GM23338 (cell line): ENCODE measurements around the gene LPGAT1. TPM values are rescaled to one million over a fixed set of nuclear protein-coding genes. Genes with fewer than 3 reads are reported as not detected.

ENCODE experiments used
- ATAC-seq: fragments of 200-7000 bp; cut with Tn5 transposase; 3 replicates; pipeline ENCODE4 v1.9.1; 2020
- DNase-seq: peaks from one replicate; pipeline ENCODE4 v3.0.0-alpha.2; 2015; ENCODE audit warnings: low spot score
- H2AFZ ChIP-seq: fragments of 200-600 bp; sonication (generic); 2 replicates; pipeline ENCODE4 v1.8.0; 2016; ENCODE audit warnings: antibody characterized with exemption, mild to moderate bottlenecking, moderate library complexity
- H3F3A ChIP-seq: fragments of 200-600 bp; sonication (generic); replicated peaks from 2 replicates; pipeline ENCODE4 v1.8.0; 2017; ENCODE audit warnings: antibody characterized with exemption, mixed run types, low read depth
- H3K27ac ChIP-seq: fragments of 200-600 bp; sonication (generic); 2 replicates; pipeline ENCODE4 v1.6.1; 2016; ENCODE audit warnings: low read depth
- H3K27me3 ChIP-seq: fragments of 200-600 bp; sonication (generic); 2 replicates; pipeline ENCODE4 v1.8.0; 2016; ENCODE audit warnings: mild to moderate bottlenecking, mixed run types, moderate library complexity; ENCODE audit not compliant: insufficient read depth
- H3K36me3 ChIP-seq: fragments of 200-600 bp; sonication (generic); 2 replicates; pipeline ENCODE4 v1.8.0; 2016; ENCODE audit warnings: mild to moderate bottlenecking; ENCODE audit not compliant: insufficient read depth
- H3K4me1 ChIP-seq: fragments of 200-600 bp; sonication (generic); 2 replicates; pipeline ENCODE4 v1.8.0; 2016; ENCODE audit warnings: mild to moderate bottlenecking, moderate library complexity; ENCODE audit not compliant: insufficient read depth
- H3K4me2 ChIP-seq: fragments of 200-600 bp; sonication (generic); 2 replicates; pipeline ENCODE4 v1.7.1; 2017; ENCODE audit warnings: mixed run types
- H3K4me3 ChIP-seq: fragments of 200-600 bp; sonication (generic); 2 replicates; pipeline ENCODE4 v1.6.1; 2016; ENCODE audit warnings: mixed run types
- H3K79me2 ChIP-seq: fragments of 200-600 bp; sonication (generic); replicated peaks from 2 replicates; pipeline ENCODE4 v1.8.0; 2017; ENCODE audit warnings: mild to moderate bottlenecking; ENCODE audit not compliant: insufficient read depth
- H3K9me2 ChIP-seq: fragments of 200-600 bp; sonication (generic); 2 replicates; pipeline ENCODE4 v1.8.0; 2017; ENCODE audit not compliant: insufficient read depth
- H4K20me1 ChIP-seq: fragments of 200-600 bp; sonication (generic); replicated peaks from 2 replicates; pipeline ENCODE4 v1.8.0; 2017; ENCODE audit warnings: mild to moderate bottlenecking; ENCODE audit not compliant: insufficient read depth
- H3K27ac Mint-ChIP-seq: 2 replicates; pipeline ENCODE4 v1.8.0; 2020; ENCODE audit warnings: inconsistent platforms, mild to moderate bottlenecking, moderate library complexity, mixed read lengths
- H3K27me3 Mint-ChIP-seq: 3 replicates; pipeline ENCODE4 v1.8.0; 2022; ENCODE audit warnings: low read depth, mild to moderate bottlenecking, moderate library complexity, mixed read lengths, inconsistent platforms; ENCODE audit not compliant: insufficient read depth, poor library complexity
- H3K36me3 Mint-ChIP-seq: 3 replicates; pipeline ENCODE4 v1.8.0; 2021; ENCODE audit warnings: low read depth, mild to moderate bottlenecking, inconsistent platforms, moderate library complexity, mixed read lengths
- H3K4me1 Mint-ChIP-seq: 3 replicates; pipeline ENCODE4 v1.8.0; 2020; ENCODE audit warnings: mild to moderate bottlenecking, inconsistent platforms, mixed read lengths
- H3K4me3 Mint-ChIP-seq: 3 replicates; pipeline ENCODE4 v1.8.0; 2021; ENCODE audit warnings: moderate library complexity, mild to moderate bottlenecking, inconsistent platforms, mixed read lengths
- H3K9me3 Mint-ChIP-seq: 3 replicates; pipeline ENCODE4 v1.8.0; 2020; ENCODE audit warnings: moderate library complexity, mild to moderate bottlenecking, inconsistent platforms, mixed read lengths
- CREB1 ChIP-seq: fragments of 250-450 bp; sonication (Bioruptor Pico); IDR thresholded peaks from 2 replicates; pipeline ENCODE4 v1.5.0; 2020; ENCODE audit warnings: low read depth, mild to moderate bottlenecking, moderate library complexity
- EZH2 ChIP-seq: fragments of 200-600 bp; sonication (generic); IDR thresholded peaks from one replicate; pipeline ENCODE4 v1.8.0; 2017; ENCODE audit warnings: antibody characterized with exemption, mild to moderate bottlenecking, low read depth; ENCODE audit not compliant: unreplicated experiment
- EZH2phosphoT487 ChIP-seq: fragments of 200-600 bp; sonication (generic); IDR thresholded peaks from one replicate; pipeline ENCODE4 v1.8.1; 2018; ENCODE audit warnings: antibody characterized with exemption; ENCODE audit not compliant: unreplicated experiment
- JUNB ChIP-seq: IDR thresholded peaks from one replicate; pipeline ENCODE4 v1.6.1; 2016; ENCODE audit warnings: antibody characterized with exemption; ENCODE audit not compliant: unreplicated experiment
- NANOG ChIP-seq: IDR thresholded peaks from 2 replicates; pipeline ENCODE4 v1.6.1; 2016; ENCODE audit warnings: antibody characterized with exemption, borderline replicate concordance
- POLR2AphosphoS5 ChIP-seq: IDR thresholded peaks from 2 replicates; pipeline ENCODE4 v1.6.1; 2016; ENCODE audit warnings: antibody characterized with exemption, low read depth
- STAT1 ChIP-seq: IDR thresholded peaks from one replicate; pipeline ENCODE4 v1.6.1; 2016; ENCODE audit warnings: antibody characterized with exemption; ENCODE audit not compliant: unreplicated experiment
- ZNF114 ChIP-seq: fragments of 250-450 bp; sonication (Bioruptor Pico); IDR thresholded peaks from 2 replicates; pipeline ENCODE4 v1.5.0; 2020; ENCODE audit warnings: mild to moderate bottlenecking, moderate library complexity
- ZNF331 ChIP-seq: fragments of 250-450 bp; sonication (Bioruptor Pico); IDR thresholded peaks from 2 replicates; pipeline ENCODE4 v1.5.0; 2020; ENCODE audit warnings: low read depth, mild to moderate bottlenecking, moderate library complexity
- polyA plus RNA-seq: library from polyadenylated mRNA; unstranded; fragments of >200 nt; fragmentation: Nextera tagmentation; extraction: Ambion mirVana; gene quantifications from 2 replicates; pipeline ENCODE4 v1.2.1, GENCODE V29; 2016
- total RNA-seq: library from RNA; depleted of rRNA; stranded (reverse); fragments of >200 nt; shearing (Covaris generic); gene quantifications from 2 replicates; pipeline ENCODE4 v1.2.3, GENCODE V29; 2014
- TF ChIP-seq, protein P1 (sequence below): fragments of 250-450 bp; sonication (Bioruptor Pico); IDR thresholded peaks from 2 replicates; pipeline ENCODE4 v1.5.0; 2020; ENCODE audit warnings: mild to moderate bottlenecking, moderate library complexity
- TF ChIP-seq, protein P2 (sequence below): IDR thresholded peaks from one replicate; pipeline ENCODE4 v1.6.1; 2018; ENCODE audit warnings: antibody characterized with exemption; ENCODE audit not compliant: unreplicated experiment
- TF ChIP-seq, protein P3 (sequence below), 2 experiments: fragments of 200-600 bp in 1 of 2; sonication (generic) in 1 of 2; conservative IDR thresholded peaks; 2 replicates each; pipeline versions ENCODE4 v1.5.1 to v1.6.1; 2016 to 2017; ENCODE audit warnings: antibody characterized with exemption in 2 of 2, low read depth in 2 of 2, mild to moderate bottlenecking in 2 of 2, moderate library complexity in 1 of 2
- TF ChIP-seq, protein P4 (sequence below): IDR thresholded peaks from 2 replicates; pipeline ENCODE4 v1.6.1; 2016; ENCODE audit warnings: antibody characterized with exemption

The LPGAT1 gene
- total and polyA plus RNA-seq, 2 experiments from 2014 or later = 3.3 to 16.4 TPM

DNA sequence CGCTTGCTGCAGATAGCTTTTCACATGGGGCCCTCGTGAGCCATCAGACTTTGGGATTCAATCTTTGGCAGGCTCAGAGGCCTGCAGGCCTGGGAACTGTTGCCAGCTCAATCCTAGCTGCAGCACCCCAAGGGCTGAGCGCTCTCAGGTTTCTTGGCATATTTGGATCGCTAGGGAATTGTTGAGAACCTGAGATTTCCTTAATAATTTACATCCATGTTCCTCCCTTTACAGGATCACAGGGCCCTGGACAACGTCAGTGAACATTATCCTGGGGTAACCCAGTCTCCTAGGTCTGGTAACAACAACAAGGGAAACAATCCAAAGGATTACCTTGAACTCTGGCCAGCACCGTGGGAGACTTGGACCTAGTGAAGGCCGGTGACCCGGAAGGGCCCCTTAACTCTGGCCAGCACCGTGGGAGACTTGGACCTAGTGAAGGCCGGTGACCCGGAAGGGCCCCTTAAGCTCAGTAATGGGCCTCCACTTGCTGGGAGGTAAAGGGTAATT lies 105.8 kb downstream of the LPGAT1 start:
- no peaks in the 10 kb centered on the region for H3F3A ChIP-seq
- ATAC-seq = no peak
- peaks cover 5% of the 10 kb centered on the region; the same call in 1 of the 2 replicates for H3K9me2 ChIP-seq
- no peaks in the 10 kb centered on the region for H3K27me3 ChIP-seq
- no peaks in the 10 kb centered on the region for H3K4me1 ChIP-seq
- TF ChIP-seq ZNF114 (CRISPR knock-in tag) (no peak), JUNB (no peak), NANOG (no peak), CREB1 (no peak), STAT1 (no peak), POLR2AphosphoS5 (no peak), EZH2phosphoT487 (no peak), EZH2 (no peak), ZNF331 (CRISPR knock-in tag) (no peak)
- TF ChIP-seq, protein P1, sequence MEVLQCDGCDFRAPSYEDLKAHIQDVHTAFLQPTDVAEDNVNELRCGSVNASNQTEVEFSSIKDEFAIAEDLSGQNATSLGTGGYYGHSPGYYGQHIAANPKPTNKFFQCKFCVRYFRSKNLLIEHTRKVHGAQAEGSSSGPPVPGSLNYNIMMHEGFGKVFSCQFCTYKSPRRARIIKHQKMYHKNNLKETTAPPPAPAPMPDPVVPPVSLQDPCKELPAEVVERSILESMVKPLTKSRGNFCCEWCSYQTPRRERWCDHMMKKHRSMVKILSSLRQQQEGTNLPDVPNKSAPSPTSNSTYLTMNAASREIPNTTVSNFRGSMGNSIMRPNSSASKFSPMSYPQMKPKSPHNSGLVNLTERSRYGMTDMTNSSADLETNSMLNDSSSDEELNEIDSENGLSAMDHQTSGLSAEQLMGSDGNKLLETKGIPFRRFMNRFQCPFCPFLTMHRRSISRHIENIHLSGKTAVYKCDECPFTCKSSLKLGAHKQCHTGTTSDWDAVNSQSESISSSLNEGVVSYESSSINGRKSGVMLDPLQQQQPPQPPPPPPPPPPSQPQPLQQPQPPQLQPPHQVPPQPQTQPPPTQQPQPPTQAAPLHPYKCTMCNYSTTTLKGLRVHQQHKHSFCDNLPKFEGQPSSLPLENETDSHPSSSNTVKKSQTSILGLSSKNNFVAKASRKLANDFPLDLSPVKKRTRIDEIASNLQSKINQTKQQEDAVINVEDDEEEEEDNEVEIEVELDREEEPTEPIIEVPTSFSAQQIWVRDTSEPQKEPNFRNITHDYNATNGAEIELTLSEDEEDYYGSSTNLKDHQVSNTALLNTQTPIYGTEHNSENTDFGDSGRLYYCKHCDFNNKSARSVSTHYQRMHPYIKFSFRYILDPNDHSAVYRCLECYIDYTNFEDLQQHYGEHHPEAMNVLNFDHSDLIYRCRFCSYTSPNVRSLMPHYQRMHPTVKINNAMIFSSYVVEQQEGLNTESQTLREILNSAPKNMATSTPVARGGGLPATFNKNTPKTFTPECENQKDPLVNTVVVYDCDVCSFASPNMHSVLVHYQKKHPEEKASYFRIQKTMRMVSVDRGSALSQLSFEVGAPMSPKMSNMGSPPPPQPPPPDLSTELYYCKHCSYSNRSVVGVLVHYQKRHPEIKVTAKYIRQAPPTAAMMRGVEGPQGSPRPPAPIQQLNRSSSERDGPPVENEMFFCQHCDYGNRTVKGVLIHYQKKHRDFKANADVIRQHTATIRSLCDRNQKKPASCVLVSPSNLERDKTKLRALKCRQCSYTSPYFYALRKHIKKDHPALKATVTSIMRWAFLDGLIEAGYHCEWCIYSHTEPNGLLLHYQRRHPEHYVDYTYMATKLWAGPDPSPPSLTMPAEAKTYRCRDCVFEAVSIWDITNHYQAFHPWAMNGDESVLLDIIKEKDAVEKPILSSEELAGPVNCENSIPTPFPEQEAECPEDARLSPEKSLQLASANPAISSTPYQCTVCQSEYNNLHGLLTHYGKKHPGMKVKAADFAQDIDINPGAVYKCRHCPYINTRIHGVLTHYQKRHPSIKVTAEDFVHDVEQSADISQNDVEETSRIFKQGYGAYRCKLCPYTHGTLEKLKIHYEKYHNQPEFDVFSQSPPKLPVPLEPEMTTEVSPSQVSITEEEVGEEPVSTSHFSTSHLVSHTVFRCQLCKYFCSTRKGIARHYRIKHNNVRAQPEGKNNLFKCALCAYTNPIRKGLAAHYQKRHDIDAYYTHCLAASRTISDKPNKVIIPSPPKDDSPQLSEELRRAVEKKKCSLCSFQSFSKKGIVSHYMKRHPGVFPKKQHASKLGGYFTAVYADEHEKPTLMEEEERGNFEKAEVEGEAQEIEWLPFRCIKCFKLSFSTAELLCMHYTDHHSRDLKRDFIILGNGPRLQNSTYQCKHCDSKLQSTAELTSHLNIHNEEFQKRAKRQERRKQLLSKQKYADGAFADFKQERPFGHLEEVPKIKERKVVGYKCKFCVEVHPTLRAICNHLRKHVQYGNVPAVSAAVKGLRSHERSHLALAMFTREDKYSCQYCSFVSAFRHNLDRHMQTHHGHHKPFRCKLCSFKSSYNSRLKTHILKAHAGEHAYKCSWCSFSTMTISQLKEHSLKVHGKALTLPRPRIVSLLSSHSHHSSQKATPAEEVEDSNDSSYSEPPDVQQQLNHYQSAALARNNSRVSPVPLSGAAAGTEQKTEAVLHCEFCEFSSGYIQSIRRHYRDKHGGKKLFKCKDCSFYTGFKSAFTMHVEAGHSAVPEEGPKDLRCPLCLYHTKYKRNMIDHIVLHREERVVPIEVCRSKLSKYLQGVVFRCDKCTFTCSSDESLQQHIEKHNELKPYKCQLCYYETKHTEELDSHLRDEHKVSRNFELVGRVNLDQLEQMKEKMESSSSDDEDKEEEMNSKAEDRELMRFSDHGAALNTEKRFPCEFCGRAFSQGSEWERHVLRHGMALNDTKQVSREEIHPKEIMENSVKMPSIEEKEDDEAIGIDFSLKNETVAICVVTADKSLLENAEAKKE (CRISPR knock-in tag) = no peak
- TF ChIP-seq, protein P2, sequence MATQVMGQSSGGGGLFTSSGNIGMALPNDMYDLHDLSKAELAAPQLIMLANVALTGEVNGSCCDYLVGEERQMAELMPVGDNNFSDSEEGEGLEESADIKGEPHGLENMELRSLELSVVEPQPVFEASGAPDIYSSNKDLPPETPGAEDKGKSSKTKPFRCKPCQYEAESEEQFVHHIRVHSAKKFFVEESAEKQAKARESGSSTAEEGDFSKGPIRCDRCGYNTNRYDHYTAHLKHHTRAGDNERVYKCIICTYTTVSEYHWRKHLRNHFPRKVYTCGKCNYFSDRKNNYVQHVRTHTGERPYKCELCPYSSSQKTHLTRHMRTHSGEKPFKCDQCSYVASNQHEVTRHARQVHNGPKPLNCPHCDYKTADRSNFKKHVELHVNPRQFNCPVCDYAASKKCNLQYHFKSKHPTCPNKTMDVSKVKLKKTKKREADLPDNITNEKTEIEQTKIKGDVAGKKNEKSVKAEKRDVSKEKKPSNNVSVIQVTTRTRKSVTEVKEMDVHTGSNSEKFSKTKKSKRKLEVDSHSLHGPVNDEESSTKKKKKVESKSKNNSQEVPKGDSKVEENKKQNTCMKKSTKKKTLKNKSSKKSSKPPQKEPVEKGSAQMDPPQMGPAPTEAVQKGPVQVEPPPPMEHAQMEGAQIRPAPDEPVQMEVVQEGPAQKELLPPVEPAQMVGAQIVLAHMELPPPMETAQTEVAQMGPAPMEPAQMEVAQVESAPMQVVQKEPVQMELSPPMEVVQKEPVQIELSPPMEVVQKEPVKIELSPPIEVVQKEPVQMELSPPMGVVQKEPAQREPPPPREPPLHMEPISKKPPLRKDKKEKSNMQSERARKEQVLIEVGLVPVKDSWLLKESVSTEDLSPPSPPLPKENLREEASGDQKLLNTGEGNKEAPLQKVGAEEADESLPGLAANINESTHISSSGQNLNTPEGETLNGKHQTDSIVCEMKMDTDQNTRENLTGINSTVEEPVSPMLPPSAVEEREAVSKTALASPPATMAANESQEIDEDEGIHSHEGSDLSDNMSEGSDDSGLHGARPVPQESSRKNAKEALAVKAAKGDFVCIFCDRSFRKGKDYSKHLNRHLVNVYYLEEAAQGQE = no peak
- TF ChIP-seq, protein P3, sequence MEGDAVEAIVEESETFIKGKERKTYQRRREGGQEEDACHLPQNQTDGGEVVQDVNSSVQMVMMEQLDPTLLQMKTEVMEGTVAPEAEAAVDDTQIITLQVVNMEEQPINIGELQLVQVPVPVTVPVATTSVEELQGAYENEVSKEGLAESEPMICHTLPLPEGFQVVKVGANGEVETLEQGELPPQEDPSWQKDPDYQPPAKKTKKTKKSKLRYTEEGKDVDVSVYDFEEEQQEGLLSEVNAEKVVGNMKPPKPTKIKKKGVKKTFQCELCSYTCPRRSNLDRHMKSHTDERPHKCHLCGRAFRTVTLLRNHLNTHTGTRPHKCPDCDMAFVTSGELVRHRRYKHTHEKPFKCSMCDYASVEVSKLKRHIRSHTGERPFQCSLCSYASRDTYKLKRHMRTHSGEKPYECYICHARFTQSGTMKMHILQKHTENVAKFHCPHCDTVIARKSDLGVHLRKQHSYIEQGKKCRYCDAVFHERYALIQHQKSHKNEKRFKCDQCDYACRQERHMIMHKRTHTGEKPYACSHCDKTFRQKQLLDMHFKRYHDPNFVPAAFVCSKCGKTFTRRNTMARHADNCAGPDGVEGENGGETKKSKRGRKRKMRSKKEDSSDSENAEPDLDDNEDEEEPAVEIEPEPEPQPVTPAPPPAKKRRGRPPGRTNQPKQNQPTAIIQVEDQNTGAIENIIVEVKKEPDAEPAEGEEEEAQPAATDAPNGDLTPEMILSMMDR (conservative IDR thresholded peaks at IDR 0.05; ENCODE audit: low read depth in 2 of 2) = no peak
- TF ChIP-seq, protein P4, sequence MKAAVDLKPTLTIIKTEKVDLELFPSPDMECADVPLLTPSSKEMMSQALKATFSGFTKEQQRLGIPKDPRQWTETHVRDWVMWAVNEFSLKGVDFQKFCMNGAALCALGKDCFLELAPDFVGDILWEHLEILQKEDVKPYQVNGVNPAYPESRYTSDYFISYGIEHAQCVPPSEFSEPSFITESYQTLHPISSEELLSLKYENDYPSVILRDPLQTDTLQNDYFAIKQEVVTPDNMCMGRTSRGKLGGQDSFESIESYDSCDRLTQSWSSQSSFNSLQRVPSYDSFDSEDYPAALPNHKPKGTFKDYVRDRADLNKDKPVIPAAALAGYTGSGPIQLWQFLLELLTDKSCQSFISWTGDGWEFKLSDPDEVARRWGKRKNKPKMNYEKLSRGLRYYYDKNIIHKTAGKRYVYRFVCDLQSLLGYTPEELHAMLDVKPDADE = no peak
- no peak overlapping the region for H3K4me2 ChIP-seq
- no peak overlapping the region for H2AFZ ChIP-seq
- no peak overlapping the region for H3K27ac ChIP-seq
- H3K79me2 ChIP-seq = no peaks in the 10 kb centered on the region
- Mint-ChIP-seq H3K36me3 (no peaks in the 10 kb centered on the region), H3K4me3 (no peak overlapping the region), H3K27me3 (peaks cover 5% of the 10 kb centered on the region), H3K27ac (no peak overlapping the region), H3K9me3 (no peaks in the 10 kb centered on the region), H3K4me1 (no peaks in the 10 kb centered on the region)
- no peak for DNase-seq
- no peaks in the 10 kb centered on the region for H3K36me3 ChIP-seq
- no peak overlapping the region for H3K4me3 ChIP-seq
- H4K20me1 ChIP-seq = no peaks in the 10 kb centered on the region
